GM18870 (cell line): ENCODE data around the gene DHFR2.
A peak's percentile ranks its signal among the peaks of the same experiment; 100 is the strongest.
"Not testable (repeated sequence)": the region's sequence is repeated elsewhere in the genome, so short reads cannot be mapped to it uniquely, and the experiment has no call there.

Source experiments
- ATAC-seq: cut with Tn5 transposase; IDR thresholded peaks from one replicate; pipeline ENCODE4 v1.9.1; 2021; ENCODE audit warnings: moderate library complexity; ENCODE audit not compliant: unreplicated experiment

The DHFR2 gene

GRCh38 chr3:94062513-94063404, at the start of gene DHFR2, which contains the start of gene NSUN3:
Gene DHFR2, minus strand, starts transcription at chr3:94062916. Its CDS starts 1,405 bp downstream, at chr3:94061511.
Gene NSUN3, plus strand, starts transcription at chr3:94063061. Its CDS starts 66 bp downstream, at chr3:94063127.
- peak; percentile 95 for ATAC-seq

- no peak for ATAC-seq
These were observed 48.1 kb upstream of the DHFR2 start for GRCh38 chr3:94110854-94111253.

- not testable (repeated sequence) for ATAC-seq
These were observed 47.5 kb upstream of the DHFR2 start for GRCh38 chr3:94110232-94110631.

- ATAC-seq = no peak
These were observed 43.6 kb upstream of the DHFR2 start for GRCh38 chr3:94106268-94106667.

- no peak for ATAC-seq
These were observed 39.1 kb upstream of the DHFR2 start for GRCh38 chr3:94101860-94102259.

- ATAC-seq = no peak
These were observed 36.6 kb upstream of the DHFR2 start for GRCh38 chr3:94099311-94099710.

- no peak for ATAC-seq
These were observed 35.7 kb upstream of the DHFR2 start for GRCh38 chr3:94098452-94098851.

GRCh38 chr3:94095111-94095510, 32.4 kb upstream of the DHFR2 start:
- no peak for ATAC-seq

GRCh38 chr3:94093151-94093550, 30.4 kb upstream of the DHFR2 start:
- ATAC-seq = no peak

GRCh38 chr3:94092086-94092485, 29.4 kb upstream of the DHFR2 start:
- no peak for ATAC-seq

- ATAC-seq = no peak
These were observed 26.4 kb upstream of the DHFR2 start for GRCh38 chr3:94089126-94089525.

GRCh38 chr3:94083261-94083660, 20.5 kb upstream of the DHFR2 start:
- peak; percentile 82 for ATAC-seq

GRCh38 chr3:94082391-94082937, 19.7 kb upstream of the DHFR2 start:
- no peak for ATAC-seq

GRCh38 chr3:94081884-94082283, 19.2 kb upstream of the DHFR2 start:
- ATAC-seq = no peak

- ATAC-seq = not testable (repeated sequence)
These were observed 17.8 kb upstream of the DHFR2 start for GRCh38 chr3:94080552-94080951.

GRCh38 chr3:94076055-94076454, 13.3 kb upstream of the DHFR2 start:
- ATAC-seq = no peak

GRCh38 chr3:94071713-94072284, 9.1 kb upstream of the DHFR2 start:
- peak; percentile 71 for ATAC-seq

GRCh38 chr3:94070341-94070911, 7.7 kb upstream of the DHFR2 start:
- peak; percentile 60 for ATAC-seq

GRCh38 chr3:94069194-94069813, 6.6 kb upstream of the DHFR2 start:
- ATAC-seq = no peak

GRCh38 chr3:94066506-94067500, 4.1 kb upstream of the DHFR2 start:
- no peak for ATAC-seq
